Activated B cell treated with CpG ODN at 0.5 μM for 24 hours (primary cell): ENCODE data around the gene GBF1. TPM values are rescaled to one million over a fixed set of nuclear protein-coding genes. Genes with fewer than 3 reads are reported as not detected.

Source experiments
- ATAC-seq: fragments of 200-7000 bp; cut with Tn5 transposase; one replicate; pipeline ENCODE4 v1.10.0; 2021; ENCODE audit warnings: low read depth, mild to moderate bottlenecking, moderate library complexity
- CTCF ChIA-PET: fragments of 350-600 bp; sonication (Branson Sonifier 250); formaldehyde crosslinking; loops from one replicate; lab custom pipeline; 2021; ENCODE audit warnings: antibody characterized with exemption; lab: Charles Lee
- POLR2A ChIA-PET: fragments of 350-600 bp; sonication (Branson Sonifier 250); formaldehyde crosslinking; loops from one replicate; lab custom pipeline; 2021; ENCODE audit warnings: antibody characterized with exemption; lab: Charles Lee
- DNase-seq: peaks from one replicate; pipeline ENCODE4 v3.0.0; 2022
- H3K27ac Mint-ChIP-seq: one replicate; pipeline ENCODE4 v1.8.0; 2020; ENCODE audit warnings: mixed read lengths
- H3K27me3 Mint-ChIP-seq: one replicate; pipeline ENCODE4 v1.8.0; 2021; ENCODE audit warnings: mixed read lengths
- H3K36me3 Mint-ChIP-seq: one replicate; pipeline ENCODE4 v1.8.0; 2021; ENCODE audit warnings: low read depth, mixed read lengths
- H3K4me1 Mint-ChIP-seq: one replicate; pipeline ENCODE4 v1.8.0; 2021; ENCODE audit warnings: mixed read lengths
- H3K4me3 Mint-ChIP-seq: one replicate; pipeline ENCODE4 v1.8.0; 2020; ENCODE audit warnings: mild to moderate bottlenecking, mixed read lengths
- H3K9me3 Mint-ChIP-seq: one replicate; pipeline ENCODE4 v1.8.0; 2020; ENCODE audit warnings: mixed read lengths
- CTCF ChIP-seq: fragments of 200-600 bp; IDR thresholded peaks from one replicate; pipeline ENCODE4 v1.8.0; 2022; ENCODE audit warnings: antibody characterized with exemption, mild to moderate bottlenecking
- intact Hi-C: fragments of 100-400 bp; cut with micrococcal nuclease; formaldehyde crosslinking; loops from one replicate; pipeline ENCODE4 v1.15.1; 2024
- total RNA-seq: library from RNA; stranded (reverse); gene quantifications from 2 replicates; pipeline ENCODE4 v1.2.3, GENCODE V29; 2022

The GBF1 gene
- total RNA-seq, 1 donor from 2014 or later: 44.3 TPM

GRCh38 chr10:102261842-102262241 is 16.5 kb downstream of the GBF1 start:
- ChIA-PET POLR2A (no interaction called here), CTCF (no interaction called here)
- peaks cover 63% of the 10 kb centered on the region for H3K36me3 Mint-ChIP-seq
- H3K27ac Mint-ChIP-seq: no peak overlapping the region
- H3K4me1 Mint-ChIP-seq: peaks cover 6% of the 10 kb centered on the region
- intact Hi-C loops: no loop called here
- no peak for ATAC-seq
- no peaks in the 10 kb centered on the region for H3K27me3 Mint-ChIP-seq
- DNase-seq: no peak
- H3K9me3 Mint-ChIP-seq: no peaks in the 10 kb centered on the region
- H3K4me3 Mint-ChIP-seq: no peak overlapping the region
- no peak for TF ChIP-seq CTCF

GRCh38 chr10:102262744-102263370 is 17.5 kb downstream of the GBF1 start:
- no peaks in the 10 kb centered on the region for H3K9me3 Mint-ChIP-seq
- ATAC-seq (no peak), DNase-seq (no peak)
- H3K36me3 Mint-ChIP-seq: peaks cover 68% of the 10 kb centered on the region
- ChIA-PET CTCF (interaction anchor here (0.9 to 1.6 kb wide), 2 partner anchors 33 to 73 kb away, joined by 3 read pairs; no protein-coding TSS in a partner anchor), POLR2A (interaction anchor here (0.6 kb wide), 1 partner anchor 396 kb away, joined by 3 read pairs; no protein-coding TSS in a partner anchor)
- no peak overlapping the region for H3K27ac Mint-ChIP-seq
- H3K4me3 Mint-ChIP-seq: no peak overlapping the region
- TF ChIP-seq CTCF: no peak
- no peaks in the 10 kb centered on the region for H3K27me3 Mint-ChIP-seq
- peaks cover 12% of the 10 kb centered on the region for H3K4me1 Mint-ChIP-seq
- intact Hi-C loops: no loop called here

- CTCF ChIA-PET: interaction anchor here (1.6 kb wide), 1 partner anchor 34 kb away, joined by 3 read pairs; no protein-coding TSS in a partner anchor
- no peak overlapping the region for H3K27ac Mint-ChIP-seq
- POLR2A ChIA-PET: no interaction called here
- no peak for DNase-seq
- H3K4me3 Mint-ChIP-seq: no peak overlapping the region
- no peaks in the 10 kb centered on the region for H3K9me3 Mint-ChIP-seq
- intact Hi-C loops: no loop called here
- no peak for ATAC-seq
- no peak for TF ChIP-seq CTCF
- peaks cover 21% of the 10 kb centered on the region for H3K4me1 Mint-ChIP-seq
- H3K27me3 Mint-ChIP-seq: no peaks in the 10 kb centered on the region
- peaks cover 71% of the 10 kb centered on the region for H3K36me3 Mint-ChIP-seq
These were observed 19.0 kb downstream of the GBF1 start for GRCh38 chr10:102264371-102264770.

GRCh38 chr10:102266670-102267069 is 21.3 kb downstream of the GBF1 start:
- CTCF ChIA-PET: interaction anchor here (1.3 to 1.6 kb wide), 2 partner anchors 35 to 86 kb away, joined by 3 read pairs; no protein-coding TSS in a partner anchor
- peaks cover 55% of the 10 kb centered on the region for H3K36me3 Mint-ChIP-seq
- no peak for TF ChIP-seq CTCF
- no peaks in the 10 kb centered on the region for H3K9me3 Mint-ChIP-seq
- POLR2A ChIA-PET: interaction anchor here (0.6 kb wide), 1 partner anchor 151 kb away, joined by 3 read pairs; no protein-coding TSS in a partner anchor
- no peak overlapping the region for H3K4me3 Mint-ChIP-seq
- peaks cover 23% of the 10 kb centered on the region for H3K4me1 Mint-ChIP-seq
- intact Hi-C loops: no loop called here
- no peak overlapping the region for H3K27ac Mint-ChIP-seq
- ATAC-seq: no peak
- H3K27me3 Mint-ChIP-seq: no peaks in the 10 kb centered on the region
- no peak for DNase-seq

- Mint-ChIP-seq H3K27me3 (no peaks in the 10 kb centered on the region), H3K4me1 (peaks cover 26% of the 10 kb centered on the region), H3K36me3 (peaks cover 49% of the 10 kb centered on the region), H3K4me3 (no peak overlapping the region), H3K9me3 (no peaks in the 10 kb centered on the region), H3K27ac (peak overlapping the region; percentile 35)
- TF ChIP-seq CTCF: no peak
- no peak for DNase-seq
- ATAC-seq: no peak
- ChIA-PET POLR2A (no interaction called here), CTCF (interaction anchor here (1.4 kb wide), 1 partner anchor 83 kb away, joined by 3 read pairs; no protein-coding TSS in a partner anchor)
- intact Hi-C loops: no loop called here
These were observed 22.4 kb downstream of the GBF1 start for GRCh38 chr10:102267748-102268147.
